Measurements from ENCODE around the gene SCO1.
"Not testable (repeated sequence)": the region's sequence is repeated elsewhere in the genome, so short reads cannot be mapped to it uniquely, and the experiment has no call there.

Gene SCO1

GRCh38 chr17:10697092-10698081 is at the start of gene SCO1, which contains the start of gene ADPRM:
SCO1 (minus strand) TSS chr17:10697533; CDS start chr17:10697507, 26 bp downstream.
ADPRM (plus strand) TSS chr17:10697594; CDS start chr17:10704927, 7,333 bp downstream.
- peak; percentile 83 for DNase-seq (ENCODE audit: low read depth, low spot score)

- DNase-seq (ENCODE audit: low read depth, low spot score): no peak
Measured at GRCh38 chr17:10745231-10745630, 47.9 kb upstream of the SCO1 start.

GRCh38 chr17:10744501-10745000 is 47.2 kb upstream of the SCO1 start:
- DNase-seq (ENCODE audit: low read depth, low spot score): no peak

DNA sequence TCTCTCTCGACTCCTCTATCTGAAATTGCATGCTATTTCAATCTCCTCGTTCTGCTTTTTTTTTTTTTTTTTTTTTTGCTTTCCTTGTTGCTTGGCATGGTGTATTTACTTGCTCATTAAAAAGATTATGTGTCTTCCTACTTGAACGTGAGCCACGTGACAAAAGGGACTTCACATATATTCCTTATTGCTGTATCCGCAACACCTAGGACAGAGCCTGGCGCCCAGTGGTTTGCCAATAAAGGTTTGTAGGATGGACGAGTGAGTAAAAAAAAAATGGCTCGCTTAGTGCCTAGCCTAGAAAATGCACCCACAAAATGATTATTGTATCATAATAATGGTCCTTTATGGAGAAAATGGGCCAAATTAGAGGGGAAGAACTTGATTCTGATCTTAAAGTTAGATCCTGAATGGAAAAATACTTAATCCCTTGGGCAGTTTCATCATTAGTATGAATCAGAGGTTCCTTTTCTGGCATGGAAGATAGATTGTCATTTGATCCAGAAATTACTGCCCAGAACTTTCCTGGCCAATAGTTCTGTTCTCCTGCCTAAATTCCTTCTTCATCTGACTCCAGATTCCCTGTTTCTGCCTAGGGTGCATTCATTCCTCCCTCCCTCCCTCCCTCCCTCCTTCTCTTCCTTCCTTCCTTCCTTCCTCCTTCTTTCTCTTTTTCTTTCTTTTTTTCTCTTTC is 46.1 kb upstream of the SCO1 start:
- DNase-seq (ENCODE audit: low read depth, low spot score): no peak

DNA sequence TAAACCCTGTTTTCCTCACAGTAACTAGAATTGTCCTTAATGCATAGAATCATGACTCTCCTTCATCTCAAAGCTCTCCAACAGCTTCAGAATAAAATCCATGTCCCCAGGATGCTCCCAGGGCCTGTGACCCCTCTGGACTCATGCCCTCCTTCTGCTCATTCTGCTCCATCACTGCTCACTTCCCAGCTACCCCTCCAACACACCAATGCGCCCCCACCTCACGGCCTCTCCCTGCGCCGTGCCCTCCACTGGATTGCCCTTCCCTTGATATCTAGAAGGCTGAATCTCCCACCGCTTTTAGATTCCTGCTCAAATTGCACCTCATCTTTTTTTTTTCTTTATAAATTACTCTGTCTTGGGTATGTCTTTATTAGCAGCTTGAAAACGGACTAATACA is 45.1 kb upstream of the SCO1 start:
- no peak for DNase-seq (ENCODE audit: low read depth, low spot score)

DNA sequence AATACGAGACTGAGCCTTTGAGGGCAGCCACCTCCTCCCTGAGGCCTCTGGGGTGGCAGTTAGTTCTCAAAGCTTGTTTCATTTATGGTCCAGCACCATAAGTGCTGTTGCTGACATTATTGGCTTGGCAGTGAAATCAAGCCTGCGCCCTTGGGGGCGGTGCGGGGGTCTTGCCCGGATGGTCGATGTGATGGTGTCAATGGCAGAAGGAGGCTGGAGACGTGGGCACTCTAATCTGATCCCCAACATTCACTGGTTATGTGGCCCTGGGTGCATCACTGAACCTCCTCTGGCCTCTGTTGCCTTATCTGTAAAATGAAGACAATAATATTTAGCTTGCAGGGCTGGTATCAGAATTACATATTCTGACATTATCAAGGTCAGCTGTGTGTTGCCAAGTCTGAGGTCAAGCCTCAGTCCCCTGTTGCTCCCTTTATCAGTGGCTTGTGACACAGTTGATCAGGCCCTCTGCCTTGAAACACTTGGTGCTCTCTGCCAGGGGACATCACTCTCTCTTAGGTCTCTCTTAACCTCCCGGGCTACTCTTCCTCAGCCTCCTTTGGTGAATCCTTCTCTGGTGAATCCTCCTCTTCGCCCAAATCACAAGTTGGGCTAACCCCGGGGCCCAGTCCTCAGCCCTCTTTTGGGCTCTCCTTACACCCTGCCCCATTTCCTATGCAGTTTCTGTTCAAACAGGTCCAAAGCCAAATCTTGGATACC is 44.2 kb upstream of the SCO1 start:
- no peak for DNase-seq (ENCODE audit: low read depth, low spot score)

- DNase-seq (ENCODE audit: low read depth, low spot score): no peak
Measured at GRCh38 chr17:10739386-10739785, 42.1 kb upstream of the SCO1 start.

DNA sequence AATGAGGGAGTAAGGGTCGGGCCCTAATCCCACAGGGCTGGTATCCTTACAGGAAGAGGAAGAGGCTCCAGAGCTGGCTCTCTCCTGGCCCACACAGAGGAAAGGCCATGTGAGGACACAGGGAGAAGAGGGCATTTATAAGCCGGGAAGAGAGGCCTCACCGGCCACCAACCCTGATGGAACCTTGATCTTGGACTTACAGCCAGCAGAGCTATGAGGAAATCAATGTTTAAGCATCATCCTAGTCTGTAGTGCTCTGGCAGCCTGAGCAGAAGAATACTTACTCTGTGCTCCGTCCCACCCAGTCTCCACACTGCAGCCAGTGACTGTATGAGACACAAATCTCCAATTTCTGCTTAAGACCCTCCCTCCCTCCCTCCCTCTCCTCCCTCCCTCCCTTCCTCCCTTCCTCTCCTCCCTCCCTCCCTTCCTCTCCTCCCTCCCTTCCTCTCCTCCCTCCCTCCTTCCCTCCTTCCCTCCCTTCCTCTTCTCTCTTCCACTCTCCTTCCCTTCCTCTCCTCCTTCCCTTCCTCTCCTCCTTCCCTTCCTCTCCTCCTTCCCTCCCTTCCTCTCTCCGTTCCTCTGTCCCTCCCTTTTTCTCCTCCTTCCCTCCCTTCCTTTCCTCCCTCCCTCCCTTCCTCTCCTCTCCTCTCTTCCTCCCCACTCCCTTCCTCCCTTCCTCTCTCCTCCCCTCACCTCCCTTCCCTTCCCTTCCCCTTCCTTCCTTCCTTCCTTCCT is 41.4 kb upstream of the SCO1 start:
- no peak for DNase-seq (ENCODE audit: low read depth, low spot score)

DNA sequence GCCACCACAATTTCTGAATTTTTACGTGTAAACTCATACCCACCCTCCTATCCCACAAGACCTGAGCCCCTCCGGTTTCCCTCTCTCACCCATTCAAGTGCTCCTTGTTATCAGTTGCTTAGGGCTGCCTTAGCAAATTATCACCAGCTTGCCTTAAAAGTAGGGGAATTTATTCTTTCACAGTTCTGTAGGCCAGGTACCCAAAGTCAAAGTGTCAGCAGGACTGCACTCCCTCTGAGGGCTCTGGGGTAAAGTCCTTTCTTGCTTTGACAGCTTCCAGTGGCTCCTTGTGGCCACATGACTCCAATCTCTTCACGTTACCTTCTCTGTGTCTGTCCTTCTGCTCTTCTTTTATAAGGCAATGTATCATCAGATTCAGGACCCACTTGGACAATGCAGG is 40.4 kb upstream of the SCO1 start:
- no peak for DNase-seq (ENCODE audit: low read depth, low spot score)

- DNase-seq (ENCODE audit: low read depth, low spot score): no peak
Measured at GRCh38 chr17:10737168-10737622, 39.9 kb upstream of the SCO1 start.

- no peak for DNase-seq (ENCODE audit: low read depth, low spot score)
Measured at GRCh38 chr17:10735821-10736220, 38.5 kb upstream of the SCO1 start.

- DNase-seq (ENCODE audit: low read depth, low spot score): no peak
Measured at GRCh38 chr17:10735251-10735650, 37.9 kb upstream of the SCO1 start.

DNA sequence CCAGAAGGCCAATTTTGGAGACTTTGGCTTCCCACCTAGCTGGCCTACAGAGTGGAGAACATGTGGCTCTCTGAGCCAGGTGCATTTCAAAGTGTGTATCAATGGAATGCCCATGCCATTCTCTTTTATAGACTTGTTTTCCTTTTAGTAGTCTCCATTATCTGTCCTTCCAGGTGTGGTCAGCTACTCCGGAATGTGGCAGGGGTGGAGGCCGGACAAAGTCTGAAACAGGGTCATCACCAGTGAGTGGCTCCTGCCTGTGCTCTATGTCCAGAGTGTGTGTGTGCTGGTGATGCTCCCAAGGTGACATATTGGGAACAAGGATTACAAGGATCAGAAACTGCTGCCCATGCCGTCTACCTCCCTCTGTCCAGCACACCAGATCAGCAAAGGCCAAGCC is 36.3 kb upstream of the SCO1 start:
- DNase-seq (ENCODE audit: low read depth, low spot score): no peak

DNA sequence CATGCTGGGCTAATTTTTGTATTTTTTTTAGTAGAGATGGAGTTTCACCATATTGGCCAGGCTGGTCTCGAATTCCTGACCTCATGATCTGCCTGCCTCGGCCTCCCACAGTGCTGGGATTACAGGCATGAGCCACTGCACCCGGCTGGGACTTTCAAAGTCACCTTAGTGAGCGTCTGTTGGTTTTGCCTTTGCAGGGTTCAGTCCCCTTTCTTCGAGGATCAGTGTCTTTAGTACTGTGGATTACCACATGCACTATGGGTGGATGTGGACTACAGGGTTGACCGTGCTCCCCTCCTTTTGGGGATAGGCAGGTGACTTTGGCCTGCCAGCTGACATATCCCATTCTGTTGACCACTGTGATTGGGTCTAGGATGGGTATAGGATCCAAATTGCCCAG is 34.8 kb upstream of the SCO1 start:
- DNase-seq (ENCODE audit: low read depth, low spot score): not testable (repeated sequence)

GRCh38 chr17:10731408-10731879 is 34.1 kb upstream of the SCO1 start:
- DNase-seq (ENCODE audit: low read depth, low spot score): no peak

DNA sequence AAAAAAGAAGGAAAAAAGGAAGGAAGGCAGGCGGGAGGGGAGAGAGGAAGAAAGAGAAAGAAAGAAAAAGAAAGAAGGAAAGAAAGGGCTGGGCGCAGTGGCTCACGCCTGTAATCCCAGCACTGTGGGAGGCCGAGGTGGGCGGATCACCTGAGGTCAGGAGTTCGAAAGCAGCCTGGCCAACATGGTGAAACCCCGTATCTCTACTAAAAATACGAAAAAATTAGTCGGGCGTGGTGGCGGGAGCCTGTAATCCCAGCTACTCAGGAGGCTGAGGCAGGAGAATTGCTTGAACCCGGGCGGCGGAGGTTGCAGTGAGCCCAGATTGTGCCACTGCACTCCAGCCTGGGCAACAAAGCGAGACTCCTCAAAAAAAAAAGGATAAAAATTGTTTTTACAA is 32.9 kb upstream of the SCO1 start:
- not testable (repeated sequence) for DNase-seq (ENCODE audit: low read depth, low spot score)

- no peak for DNase-seq (ENCODE audit: low read depth, low spot score)
Measured at GRCh38 chr17:10729334-10730193, 32.2 kb upstream of the SCO1 start, which contains the start of gene TMEM220. TMEM220 (minus strand) TSS chr17:10730023; CDS start chr17:10729851, 172 bp downstream.

- no peak for DNase-seq (ENCODE audit: low read depth, low spot score)
Measured at GRCh38 chr17:10728331-10728892, 31.1 kb upstream of the SCO1 start.

GRCh38 chr17:10727192-10727591 is 29.9 kb upstream of the SCO1 start:
- DNase-seq (ENCODE audit: low read depth, low spot score): no peak

All from iPS DF 19.7 (cell line).